Activated naive CD4-positive, alpha-beta T cell treated with anti-CD3 and anti-CD28 coated beads, Interleukin-2, amount 50 U/mL, for 72 hours (primary cell): ENCODE data around the gene CAMK1D. TPM values are rescaled to one million over a fixed set of nuclear protein-coding genes. Genes with fewer than 3 reads are reported as not detected.
"Not testable (repeated sequence)": the region's sequence is repeated elsewhere in the genome, so short reads cannot be mapped to it uniquely, and the experiment has no call there.

Experiments
- ATAC-seq, 2 donors: fragments of 150-1000 bp; cut with Tn5 transposase; 2 replicates each; pipeline ENCODE4 v1.10.0; 2021; ENCODE audit warnings: mild to moderate bottlenecking in 2 of 2, moderate library complexity in 2 of 2
- DNase-seq, 2 donors: peaks; one replicate each; pipeline ENCODE4 v3.0.0; 2021 to 2022; ENCODE audit warnings: low spot score in 2 of 2
- H3K27ac Mint-ChIP-seq, 2 donors: one replicate each; pipeline ENCODE4 v1.8.0; 2022; ENCODE audit warnings: mild to moderate bottlenecking in 2 of 2, mixed read lengths in 2 of 2
- H3K36me3 Mint-ChIP-seq, 2 donors: one replicate each; pipeline ENCODE4 v1.8.0; 2022; ENCODE audit warnings: mixed read lengths in 2 of 2
- H3K9me3 Mint-ChIP-seq, 2 donors: one replicate each; pipeline ENCODE4 v1.8.0; 2022; ENCODE audit warnings: mixed read lengths in 2 of 2
- total RNA-seq, 2 donors: library from RNA; stranded (reverse); gene quantifications; one replicate each; pipeline ENCODE4 v1.2.3, GENCODE V29; 2022

The CAMK1D gene
- total RNA-seq, 2 donors from 2014 or later: 1.1 to 13.0 TPM

GRCh38 chr10:12844811-12845483 is 495.6 kb downstream of the CAMK1D start:
- DNase-seq: no peak
- no peaks in the 10 kb centered on the region for H3K36me3 Mint-ChIP-seq
- H3K9me3 Mint-ChIP-seq: no peaks in the 10 kb centered on the region
- H3K27ac Mint-ChIP-seq: no peak overlapping the region
- no peak for ATAC-seq

- Mint-ChIP-seq H3K9me3 (no peaks in the 10 kb centered on the region), H3K27ac (no peak overlapping the region), H3K36me3 (no peaks in the 10 kb centered on the region)
- DNase-seq (no peak), ATAC-seq (no peak)
These were observed 497.4 kb downstream of the CAMK1D start for GRCh38 chr10:12846718-12847117.

- ATAC-seq: no peak
- no peaks in the 10 kb centered on the region for H3K9me3 Mint-ChIP-seq
- peak overlapping the region in 1 of 2 donors; percentile 29 for H3K27ac Mint-ChIP-seq
- peak in 1 of 2 donors; percentile 35 for DNase-seq
- H3K36me3 Mint-ChIP-seq: no peaks in the 10 kb centered on the region
These were observed 498.1 kb downstream of the CAMK1D start for GRCh38 chr10:12847361-12847975.

- DNase-seq: no peak
- Mint-ChIP-seq H3K27ac (no peak overlapping the region), H3K9me3 (no peaks in the 10 kb centered on the region), H3K36me3 (no peaks in the 10 kb centered on the region)
- ATAC-seq: no peak
These were observed 499.3 kb downstream of the CAMK1D start for GRCh38 chr10:12848439-12849173.

GRCh38 chr10:12849319-12850181 is 500.2 kb downstream of the CAMK1D start:
- no peak for DNase-seq
- Mint-ChIP-seq H3K27ac (peak overlapping the region in 1 of 2 donors; percentile 69), H3K36me3 (no peaks in the 10 kb centered on the region), H3K9me3 (no peaks in the 10 kb centered on the region)
- ATAC-seq: no peak

GRCh38 chr10:12852687-12853086 is 503.3 kb downstream of the CAMK1D start:
- Mint-ChIP-seq H3K9me3 (peaks cover 0 to 5% of the 10 kb centered on the region in 2 donors), H3K27ac (no peak overlapping the region), H3K36me3 (peaks cover 0 to 6% of the 10 kb centered on the region in 2 donors)
- DNase-seq (no peak), ATAC-seq (no peak)

GRCh38 chr10:12854988-12855387 is 505.6 kb downstream of the CAMK1D start:
- no peak overlapping the region for H3K27ac Mint-ChIP-seq
- ATAC-seq (no peak), DNase-seq (no peak)
- H3K9me3 Mint-ChIP-seq: peaks cover 0 to 5% of the 10 kb centered on the region in 2 donors
- peaks cover 0 to 6% of the 10 kb centered on the region in 2 donors for H3K36me3 Mint-ChIP-seq

- no peak overlapping the region for H3K27ac Mint-ChIP-seq
- DNase-seq (no peak), ATAC-seq (no peak)
- no peaks in the 10 kb centered on the region for H3K36me3 Mint-ChIP-seq
- H3K9me3 Mint-ChIP-seq: no peaks in the 10 kb centered on the region
These were observed 513.1 kb downstream of the CAMK1D start for GRCh38 chr10:12862459-12862858.

- not testable (repeated sequence) for H3K36me3 Mint-ChIP-seq, H3K27ac Mint-ChIP-seq, ATAC-seq, H3K9me3 Mint-ChIP-seq, DNase-seq
These were observed 516.2 kb downstream of the CAMK1D start for GRCh38 chr10:12865515-12865914.

- no peaks in the 10 kb centered on the region for H3K36me3 Mint-ChIP-seq
- H3K27ac Mint-ChIP-seq: peak overlapping the region in 1 of 2 donors; percentile 19
- no peak for ATAC-seq
- DNase-seq: no peak
- no peaks in the 10 kb centered on the region for H3K9me3 Mint-ChIP-seq
These were observed 518.9 kb downstream of the CAMK1D start for GRCh38 chr10:12868229-12868628.

- Mint-ChIP-seq H3K9me3 (no peaks in the 10 kb centered on the region), H3K36me3 (no peaks in the 10 kb centered on the region), H3K27ac (no peak overlapping the region)
- ATAC-seq (no peak), DNase-seq (no peak)
These were observed 520.1 kb downstream of the CAMK1D start for GRCh38 chr10:12869427-12869826.

GRCh38 chr10:12872577-12872976 is 523.2 kb downstream of the CAMK1D start:
- Mint-ChIP-seq H3K9me3 (no peaks in the 10 kb centered on the region), H3K27ac (no peak overlapping the region), H3K36me3 (no peaks in the 10 kb centered on the region)
- no peak for ATAC-seq
- DNase-seq: no peak

GRCh38 chr10:12873172-12873571 is 523.8 kb downstream of the CAMK1D start:
- no peaks in the 10 kb centered on the region for H3K36me3 Mint-ChIP-seq
- H3K27ac Mint-ChIP-seq: no peak overlapping the region
- no peaks in the 10 kb centered on the region for H3K9me3 Mint-ChIP-seq
- no peak for ATAC-seq
- DNase-seq: no peak

GRCh38 chr10:12874501-12874900 is 525.2 kb downstream of the CAMK1D start:
- DNase-seq: no peak
- Mint-ChIP-seq H3K27ac (no peak overlapping the region), H3K9me3 (no peaks in the 10 kb centered on the region)

GRCh38 chr10:12875100-12875499 is 525.8 kb downstream of the CAMK1D start:
- Mint-ChIP-seq H3K9me3 (no peaks in the 10 kb centered on the region), H3K27ac (no peak overlapping the region), H3K36me3 (no peaks in the 10 kb centered on the region)
- no peak for ATAC-seq
- no peak for DNase-seq

More at GRCh38 chr10:12874501-12874900, 525.2 kb downstream of the CAMK1D start:
- H3K36me3 Mint-ChIP-seq: no peaks in the 10 kb centered on the region
- no peak for ATAC-seq

- Mint-ChIP-seq H3K27ac (no peak overlapping the region), H3K36me3 (no peaks in the 10 kb centered on the region), H3K9me3 (no peaks in the 10 kb centered on the region)
- ATAC-seq (no peak), DNase-seq (no peak)
These were observed 526.9 kb downstream of the CAMK1D start for GRCh38 chr10:12876266-12876665.

GRCh38 chr10:12877150-12877549 is 527.8 kb downstream of the CAMK1D start:
- no peaks in the 10 kb centered on the region for H3K36me3 Mint-ChIP-seq
- DNase-seq (no peak), ATAC-seq (no peak)
- no peak overlapping the region for H3K27ac Mint-ChIP-seq
- H3K9me3 Mint-ChIP-seq: no peaks in the 10 kb centered on the region
